Neural progenitor cell (in vitro differentiated cells): ENCODE measurements around the gene KCTD18.

Source experiments
- CTCF ChIP-seq: fragments of 200-600 bp; sonication (generic); IDR thresholded peaks from 2 replicates; pipeline ENCODE4 v1.5.1; 2017; ENCODE audit warnings: antibody characterized with exemption, mild to moderate bottlenecking
- EZH2 ChIP-seq: fragments of 200-600 bp; sonication (generic); IDR thresholded peaks from 2 replicates; pipeline ENCODE4 v1.6.1; 2017; ENCODE audit warnings: antibody characterized with exemption, mild to moderate bottlenecking, moderate library complexity

DNA sequence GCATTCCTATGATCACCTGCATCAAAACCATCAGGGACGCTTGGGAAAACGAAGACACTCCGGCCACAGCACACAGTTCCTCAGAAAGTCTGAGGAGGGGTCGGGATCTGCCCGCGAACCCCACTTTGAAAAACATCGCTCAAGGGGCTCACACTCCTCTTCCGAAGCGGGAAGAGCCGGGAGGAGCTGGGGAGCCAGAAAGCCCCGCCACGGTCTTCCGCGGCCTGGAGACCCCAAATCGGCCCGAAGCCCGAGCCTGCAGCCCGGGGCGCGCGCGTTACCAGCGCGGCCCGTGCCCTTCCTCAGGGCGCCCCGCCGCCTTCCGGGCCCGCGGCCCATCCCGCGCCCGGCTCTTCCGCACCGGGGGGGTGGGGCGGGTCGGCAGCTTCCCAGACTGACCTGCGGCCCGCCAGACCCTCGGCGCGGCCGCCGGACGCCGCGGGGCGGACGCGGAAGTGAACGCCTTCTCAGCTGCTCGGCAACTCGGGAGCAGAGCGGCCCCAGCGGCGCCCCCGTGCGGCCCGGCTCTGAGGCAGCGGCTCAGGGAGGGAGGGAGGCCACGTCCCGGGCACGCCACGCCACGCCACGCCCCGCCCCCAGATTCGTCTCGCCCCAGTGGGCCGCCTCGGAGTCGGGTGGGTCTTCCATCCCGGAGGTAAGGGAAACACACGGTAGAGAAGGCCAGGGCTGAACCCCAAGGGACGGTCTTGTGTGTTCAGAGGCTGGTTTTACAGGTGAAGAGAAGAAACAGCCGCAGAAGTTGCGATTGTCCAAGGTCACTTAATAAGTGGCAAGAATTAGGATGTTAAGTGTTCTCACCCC is at the start of gene KCTD18:
- TF ChIP-seq CTCF (peak; percentile 83), EZH2 (no peak)
